GM23338 (cell line): Measurements from ENCODE around the gene DMD.

Experiments used
- CTCF ChIP-seq, 2 experiments: fragments of 200-600 bp in 1 of 2; sonication (generic) in 1 of 2; conservative IDR thresholded peaks; 2 replicates each; pipeline versions ENCODE4 v1.5.1 to v1.6.1; 2016 to 2017; ENCODE audit warnings: antibody characterized with exemption in 2 of 2, low read depth in 2 of 2, mild to moderate bottlenecking in 2 of 2, moderate library complexity in 1 of 2
- EZH2 ChIP-seq: fragments of 200-600 bp; sonication (generic); IDR thresholded peaks from one replicate; pipeline ENCODE4 v1.8.0; 2017; ENCODE audit warnings: antibody characterized with exemption, mild to moderate bottlenecking, low read depth; ENCODE audit not compliant: unreplicated experiment
- EZH2phosphoT487 ChIP-seq: fragments of 200-600 bp; sonication (generic); IDR thresholded peaks from one replicate; pipeline ENCODE4 v1.8.1; 2018; ENCODE audit warnings: antibody characterized with exemption; ENCODE audit not compliant: unreplicated experiment
- JUNB ChIP-seq: IDR thresholded peaks from one replicate; pipeline ENCODE4 v1.6.1; 2016; ENCODE audit warnings: antibody characterized with exemption; ENCODE audit not compliant: unreplicated experiment
- POLR2AphosphoS5 ChIP-seq: IDR thresholded peaks from 2 replicates; pipeline ENCODE4 v1.6.1; 2016; ENCODE audit warnings: antibody characterized with exemption, low read depth
- REST ChIP-seq: IDR thresholded peaks from one replicate; pipeline ENCODE4 v1.6.1; 2018; ENCODE audit warnings: antibody characterized with exemption; ENCODE audit not compliant: unreplicated experiment

GRCh38 chrX:31297881-31298280 lies 1913.5 kb downstream of the DMD start:
- TF ChIP-seq CTCF (conservative IDR thresholded peaks at IDR 0.05; ENCODE audit: low read depth in 2 of 2) (no peak), POLR2AphosphoS5 (no peak), EZH2 (no peak), REST (no peak), JUNB (no peak), EZH2phosphoT487 (no peak)
